ENCODE measurements around the gene VIM. TPM values are rescaled to one million over a fixed set of nuclear protein-coding genes. Genes with fewer than 3 reads are reported as not detected.

The VIM gene
- total and polyA plus RNA-seq, 2 experiments from 2014 or later, result 131 to 228 TPM

DNA sequence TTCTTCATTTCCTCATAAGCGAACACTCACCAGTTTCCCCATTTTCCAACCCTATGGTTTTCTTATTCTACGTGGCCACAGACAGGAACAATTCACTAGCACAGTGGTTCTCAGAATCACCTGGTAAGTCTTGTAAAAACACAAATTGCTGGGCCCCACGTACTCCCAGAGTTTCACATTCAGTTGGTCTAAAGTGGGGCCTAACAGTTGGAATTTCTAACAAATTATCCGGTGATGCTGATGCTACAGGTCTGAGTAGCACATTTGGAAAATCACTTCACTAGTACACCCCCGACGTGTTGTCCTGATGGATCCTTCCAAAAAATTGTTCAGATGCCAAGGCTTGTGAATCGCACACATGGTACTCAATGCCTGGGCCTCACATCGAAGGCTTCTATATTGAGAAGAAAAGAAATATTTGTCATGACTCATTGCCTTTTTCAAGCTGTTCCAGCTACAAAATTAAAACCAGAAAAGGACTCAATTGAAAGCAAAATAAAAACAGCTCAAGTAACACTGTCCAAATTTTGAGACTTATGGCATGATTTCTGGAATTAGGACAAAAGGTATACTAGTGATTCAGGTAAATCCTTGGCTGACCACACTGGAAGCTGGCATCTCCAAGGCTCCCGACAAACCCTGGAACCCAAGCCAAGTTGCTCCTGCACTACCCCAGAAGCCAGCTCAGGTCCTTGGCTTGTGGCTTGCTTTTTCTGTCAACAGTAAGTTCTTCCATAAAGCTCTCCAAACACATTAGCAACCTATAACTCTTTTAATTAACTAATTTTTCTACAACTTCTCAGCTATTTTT is 12.9 kb upstream of the VIM start (continued):
- TF ChIP-seq, protein P1, sequence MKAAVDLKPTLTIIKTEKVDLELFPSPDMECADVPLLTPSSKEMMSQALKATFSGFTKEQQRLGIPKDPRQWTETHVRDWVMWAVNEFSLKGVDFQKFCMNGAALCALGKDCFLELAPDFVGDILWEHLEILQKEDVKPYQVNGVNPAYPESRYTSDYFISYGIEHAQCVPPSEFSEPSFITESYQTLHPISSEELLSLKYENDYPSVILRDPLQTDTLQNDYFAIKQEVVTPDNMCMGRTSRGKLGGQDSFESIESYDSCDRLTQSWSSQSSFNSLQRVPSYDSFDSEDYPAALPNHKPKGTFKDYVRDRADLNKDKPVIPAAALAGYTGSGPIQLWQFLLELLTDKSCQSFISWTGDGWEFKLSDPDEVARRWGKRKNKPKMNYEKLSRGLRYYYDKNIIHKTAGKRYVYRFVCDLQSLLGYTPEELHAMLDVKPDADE (IDR thresholded peaks at IDR 0.05), result no peak

DNA sequence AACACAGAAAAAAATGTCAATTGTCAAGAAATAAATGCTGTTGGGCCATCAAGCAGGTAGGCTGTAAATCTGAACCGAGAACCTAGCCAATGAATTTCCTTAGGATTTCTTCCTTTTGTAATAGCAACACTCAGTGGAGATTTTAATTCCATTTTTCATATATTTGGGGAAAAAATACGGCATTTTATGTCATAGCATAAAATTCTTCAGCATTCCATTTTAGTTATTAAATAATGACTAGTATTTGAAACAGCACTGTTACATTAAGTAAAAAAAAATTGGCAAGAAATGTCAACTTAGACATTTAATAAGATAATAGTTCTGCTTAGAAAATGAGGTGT is 12.3 kb upstream of the VIM start:
- Histone ChIP-seq H3K36me3 (ENCODE audit: insufficient read depth) (no peaks in the 10 kb centered on the region), H3K79me2 (replicated peaks; ENCODE audit: insufficient read depth) (no peaks in the 10 kb centered on the region), H3K27ac (ENCODE audit: low read depth) (no peak overlapping the region), H3K27me3 (ENCODE audit: insufficient read depth) (no peaks in the 10 kb centered on the region), H4K20me1 (replicated peaks; ENCODE audit: insufficient read depth) (no peaks in the 10 kb centered on the region), H3F3A (replicated peaks; ENCODE audit: low read depth) (no peaks in the 10 kb centered on the region), H3K9me2 (ENCODE audit: insufficient read depth) (no peaks in the 10 kb centered on the region), H3K4me2 (no peak overlapping the region), H3K4me3 (no peak overlapping the region), H2AFZ (no peak overlapping the region), H3K4me1 (ENCODE audit: insufficient read depth) (peaks cover 22% of the 10 kb centered on the region)
- peaks cover 3% of the 10 kb centered on the region; the same call in 1 of the 3 replicates for H3K9me3 Mint-ChIP-seq
- peaks cover 36% of the 10 kb centered on the region for H3K4me1 Mint-ChIP-seq
- H3K27me3 Mint-ChIP-seq (ENCODE audit: insufficient read depth, low read depth, poor library complexity), result peaks cover 6% of the 10 kb centered on the region
- ATAC-seq, result no peak
- no peak overlapping the region for H3K27ac Mint-ChIP-seq
- no peak for DNase-seq (ENCODE audit: low spot score)
- no peak overlapping the region for H3K4me3 Mint-ChIP-seq
- no peaks in the 10 kb centered on the region; the same call in 2 of the 3 replicates for H3K36me3 Mint-ChIP-seq (ENCODE audit: low read depth)
- TF ChIP-seq NANOG (IDR thresholded peaks at IDR 0.05; ENCODE audit: borderline replicate concordance) (no peak), POLR2AphosphoS5 (IDR thresholded peaks at IDR 0.05; ENCODE audit: low read depth) (no peak), EZH2 (IDR thresholded peaks at IDR 0.05; ENCODE audit: low read depth, unreplicated experiment) (no peak), STAT1 (IDR thresholded peaks at IDR 0.05; ENCODE audit: unreplicated experiment) (no peak), EZH2phosphoT487 (IDR thresholded peaks at IDR 0.05; ENCODE audit: unreplicated experiment) (no peak), ZNF331 (CRISPR knock-in tag; IDR thresholded peaks at IDR 0.05; ENCODE audit: low read depth) (no peak), JUNB (IDR thresholded peaks at IDR 0.05; ENCODE audit: unreplicated experiment) (no peak), CREB1 (CRISPR knock-in tag; IDR thresholded peaks at IDR 0.05; ENCODE audit: low read depth) (no peak), ZNF114 (CRISPR knock-in tag; IDR thresholded peaks at IDR 0.05) (no peak)
- TF ChIP-seq, protein P2, sequence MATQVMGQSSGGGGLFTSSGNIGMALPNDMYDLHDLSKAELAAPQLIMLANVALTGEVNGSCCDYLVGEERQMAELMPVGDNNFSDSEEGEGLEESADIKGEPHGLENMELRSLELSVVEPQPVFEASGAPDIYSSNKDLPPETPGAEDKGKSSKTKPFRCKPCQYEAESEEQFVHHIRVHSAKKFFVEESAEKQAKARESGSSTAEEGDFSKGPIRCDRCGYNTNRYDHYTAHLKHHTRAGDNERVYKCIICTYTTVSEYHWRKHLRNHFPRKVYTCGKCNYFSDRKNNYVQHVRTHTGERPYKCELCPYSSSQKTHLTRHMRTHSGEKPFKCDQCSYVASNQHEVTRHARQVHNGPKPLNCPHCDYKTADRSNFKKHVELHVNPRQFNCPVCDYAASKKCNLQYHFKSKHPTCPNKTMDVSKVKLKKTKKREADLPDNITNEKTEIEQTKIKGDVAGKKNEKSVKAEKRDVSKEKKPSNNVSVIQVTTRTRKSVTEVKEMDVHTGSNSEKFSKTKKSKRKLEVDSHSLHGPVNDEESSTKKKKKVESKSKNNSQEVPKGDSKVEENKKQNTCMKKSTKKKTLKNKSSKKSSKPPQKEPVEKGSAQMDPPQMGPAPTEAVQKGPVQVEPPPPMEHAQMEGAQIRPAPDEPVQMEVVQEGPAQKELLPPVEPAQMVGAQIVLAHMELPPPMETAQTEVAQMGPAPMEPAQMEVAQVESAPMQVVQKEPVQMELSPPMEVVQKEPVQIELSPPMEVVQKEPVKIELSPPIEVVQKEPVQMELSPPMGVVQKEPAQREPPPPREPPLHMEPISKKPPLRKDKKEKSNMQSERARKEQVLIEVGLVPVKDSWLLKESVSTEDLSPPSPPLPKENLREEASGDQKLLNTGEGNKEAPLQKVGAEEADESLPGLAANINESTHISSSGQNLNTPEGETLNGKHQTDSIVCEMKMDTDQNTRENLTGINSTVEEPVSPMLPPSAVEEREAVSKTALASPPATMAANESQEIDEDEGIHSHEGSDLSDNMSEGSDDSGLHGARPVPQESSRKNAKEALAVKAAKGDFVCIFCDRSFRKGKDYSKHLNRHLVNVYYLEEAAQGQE (IDR thresholded peaks at IDR 0.05; ENCODE audit: unreplicated experiment), result no peak
- TF ChIP-seq, protein P3, sequence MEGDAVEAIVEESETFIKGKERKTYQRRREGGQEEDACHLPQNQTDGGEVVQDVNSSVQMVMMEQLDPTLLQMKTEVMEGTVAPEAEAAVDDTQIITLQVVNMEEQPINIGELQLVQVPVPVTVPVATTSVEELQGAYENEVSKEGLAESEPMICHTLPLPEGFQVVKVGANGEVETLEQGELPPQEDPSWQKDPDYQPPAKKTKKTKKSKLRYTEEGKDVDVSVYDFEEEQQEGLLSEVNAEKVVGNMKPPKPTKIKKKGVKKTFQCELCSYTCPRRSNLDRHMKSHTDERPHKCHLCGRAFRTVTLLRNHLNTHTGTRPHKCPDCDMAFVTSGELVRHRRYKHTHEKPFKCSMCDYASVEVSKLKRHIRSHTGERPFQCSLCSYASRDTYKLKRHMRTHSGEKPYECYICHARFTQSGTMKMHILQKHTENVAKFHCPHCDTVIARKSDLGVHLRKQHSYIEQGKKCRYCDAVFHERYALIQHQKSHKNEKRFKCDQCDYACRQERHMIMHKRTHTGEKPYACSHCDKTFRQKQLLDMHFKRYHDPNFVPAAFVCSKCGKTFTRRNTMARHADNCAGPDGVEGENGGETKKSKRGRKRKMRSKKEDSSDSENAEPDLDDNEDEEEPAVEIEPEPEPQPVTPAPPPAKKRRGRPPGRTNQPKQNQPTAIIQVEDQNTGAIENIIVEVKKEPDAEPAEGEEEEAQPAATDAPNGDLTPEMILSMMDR (conservative IDR thresholded peaks at IDR 0.05; ENCODE audit: low read depth in 2 of 2), result no peak
- TF ChIP-seq, protein P1 (IDR thresholded peaks at IDR 0.05), result no peak
